Peyer's patch (tissue), 4 donors: Measurements from ENCODE around the gene IQCK. TPM values are rescaled to one million over a fixed set of nuclear protein-coding genes. Genes with fewer than 3 reads are reported as not detected.

ENCODE experiments used
- DNase-seq, 3 donors: peaks; one replicate each; pipeline ENCODE4 v3.0.0-alpha.2; 2017 to 2019
- H3K27ac ChIP-seq, 4 donors: fragments of 200-600 bp; sonication (generic); one replicate each; pipeline ENCODE4 v1.5.1; 2016 to 2019
- H3K27me3 ChIP-seq, 2 donors: fragments of 200-600 bp; sonication (generic); one replicate each; pipeline ENCODE4 v1.5.1; 2019
- H3K36me3 ChIP-seq, 3 donors: fragments of 200-600 bp; sonication (generic); one replicate each; pipeline ENCODE4 v1.5.1; 2016 to 2019
- H3K4me1 ChIP-seq, 4 donors: fragments of 200-600 bp; sonication (generic); one replicate each; pipeline ENCODE4 v1.5.1; 2016 to 2019
- H3K4me3 ChIP-seq, 4 donors: fragments of 200-600 bp; sonication (generic); 1 replicate in 3 of 4; 2 replicates in 1 of 4; pipeline ENCODE4 v1.5.1; 2016 to 2019; ENCODE audit warnings: mild to moderate bottlenecking in 1 of 4
- H3K9me3 ChIP-seq, 4 donors: fragments of 200-600 bp; sonication (generic); one replicate each; pipeline ENCODE4 v1.5.1; 2016 to 2019; ENCODE audit warnings: mild to moderate bottlenecking in 1 of 4
- CTCF ChIP-seq, 6 experiments: fragments of 450-650 bp in 4 of 6; fragments of 200-600 bp in 2 of 6; sonication (generic) in 1 of 6; IDR thresholded peaks; one replicate each; pipeline ENCODE4 v1.5.1; 2017 to 2019; ENCODE audit warnings: antibody characterized with exemption in 6 of 6, mild to moderate bottlenecking in 3 of 6, moderate library complexity in 1 of 6
- POLR2A ChIP-seq, 2 donors: fragments of 450-650 bp; IDR thresholded peaks; one replicate each; pipeline ENCODE4 v1.5.1; 2017; ENCODE audit warnings: antibody characterized with exemption in 2 of 2, mild to moderate bottlenecking in 2 of 2, moderate library complexity in 2 of 2
- total RNA-seq, 4 donors: library from RNA; depleted of rRNA; stranded (reverse); fragments of >200 nt; gene quantifications; one replicate each; pipeline ENCODE4 v1.1.0, GENCODE V29; 2016

The IQCK gene
- total RNA-seq, 4 donors from 2014 or later: 8.2 to 42.9 (median 10.3) TPM

GRCh38 chr16:19696328-19696727, 21.7 kb upstream of the IQCK start:
- TF ChIP-seq POLR2A (IDR thresholded peaks at IDR 0.05) (no peak), CTCF (IDR thresholded peaks at IDR 0.05) (no peak)
- peaks cover 0 to 40% (median 13%) of the 10 kb centered on the region in 4 donors for H3K4me1 ChIP-seq
- H3K4me3 ChIP-seq: no peak overlapping the region

GRCh38 chr16:19696961-19697360, 21.1 kb upstream of the IQCK start:
- TF ChIP-seq CTCF (IDR thresholded peaks at IDR 0.05): no peak
- no peak for TF ChIP-seq POLR2A (IDR thresholded peaks at IDR 0.05)
- DNase-seq: no peak
- no peaks in the 10 kb centered on the region for H3K9me3 ChIP-seq
- no peak overlapping the region for H3K4me3 ChIP-seq
- H3K27me3 ChIP-seq: no peaks in the 10 kb centered on the region
- peaks cover 0 to 21% (median 0%) of the 10 kb centered on the region in 3 donors for H3K36me3 ChIP-seq
- peaks cover 0 to 40% (median 13%) of the 10 kb centered on the region in 4 donors for H3K4me1 ChIP-seq
- H3K27ac ChIP-seq: peak overlapping the region; percentile 49 to 72 (median 68)

More at GRCh38 chr16:19696328-19696727, 21.7 kb upstream of the IQCK start:
- Histone ChIP-seq H3K36me3 (peaks cover 0 to 21% (median 0%) of the 10 kb centered on the region in 3 donors), H3K27ac (peak overlapping the region; percentile 49 to 72 (median 68)), H3K9me3 (no peaks in the 10 kb centered on the region), H3K27me3 (no peaks in the 10 kb centered on the region)
- peak; percentile 46 to 89 (median 70) for DNase-seq

- no peaks in the 10 kb centered on the region for H3K9me3 ChIP-seq
- TF ChIP-seq CTCF (IDR thresholded peaks at IDR 0.05): no peak
- TF ChIP-seq POLR2A (IDR thresholded peaks at IDR 0.05): no peak
- no peak for DNase-seq
- no peak overlapping the region for H3K4me3 ChIP-seq
- H3K27me3 ChIP-seq: no peaks in the 10 kb centered on the region
- H3K27ac ChIP-seq: peak overlapping the region in 3 of 4 donors; percentile 36 to 72 (median 65)
- peaks cover 0 to 40% (median 13%) of the 10 kb centered on the region in 4 donors for H3K4me1 ChIP-seq
- H3K36me3 ChIP-seq: peaks cover 0 to 23% (median 0%) of the 10 kb centered on the region in 3 donors
These were observed 20.2 kb upstream of the IQCK start for GRCh38 chr16:19697756-19698318.

GRCh38 chr16:19698480-19699465, 19.3 kb upstream of the IQCK start:
- H3K4me3 ChIP-seq: no peak overlapping the region
- TF ChIP-seq POLR2A (IDR thresholded peaks at IDR 0.05) (no peak), CTCF (IDR thresholded peaks at IDR 0.05) (no peak)
- H3K36me3 ChIP-seq: peaks cover 0 to 28% (median 0%) of the 10 kb centered on the region in 3 donors
- peak overlapping the region in 2 of 4 donors; percentile 2 to 36 for H3K27ac ChIP-seq
- no peak for DNase-seq
- H3K4me1 ChIP-seq: peaks cover 0 to 40% (median 13%) of the 10 kb centered on the region in 4 donors
- no peaks in the 10 kb centered on the region for H3K27me3 ChIP-seq
- no peaks in the 10 kb centered on the region for H3K9me3 ChIP-seq

- Histone ChIP-seq H3K4me1 (peaks cover 0 to 40% (median 13%) of the 10 kb centered on the region in 4 donors), H3K27ac (peak overlapping the region in 2 of 4 donors; percentile 2 to 31)
These were observed 18.6 kb upstream of the IQCK start for GRCh38 chr16:19699472-19699871.

More at GRCh38 chr16:19699472-19699871, 18.6 kb upstream of the IQCK start:
- no peak for DNase-seq
- peaks cover 0 to 33% (median 0%) of the 10 kb centered on the region in 3 donors for H3K36me3 ChIP-seq
- no peak overlapping the region for H3K4me3 ChIP-seq
- H3K27me3 ChIP-seq: no peaks in the 10 kb centered on the region
- no peaks in the 10 kb centered on the region for H3K9me3 ChIP-seq
- TF ChIP-seq CTCF (IDR thresholded peaks at IDR 0.05): no peak
